GM21717 (cell line): ENCODE data around the gene APP.

Source experiments
- ATAC-seq: cut with Tn5 transposase; IDR thresholded peaks from one replicate; pipeline ENCODE4 v1.9.1; 2021; ENCODE audit warnings: mild to moderate bottlenecking, moderate library complexity; ENCODE audit not compliant: unreplicated experiment

Gene APP

GRCh38 chr21:25887646-25888306 is 282.8 kb downstream of the APP start:
- ATAC-seq, result no peak

- no peak for ATAC-seq
Measured at GRCh38 chr21:25887166-25887565, 283.4 kb downstream of the APP start.

DNA sequence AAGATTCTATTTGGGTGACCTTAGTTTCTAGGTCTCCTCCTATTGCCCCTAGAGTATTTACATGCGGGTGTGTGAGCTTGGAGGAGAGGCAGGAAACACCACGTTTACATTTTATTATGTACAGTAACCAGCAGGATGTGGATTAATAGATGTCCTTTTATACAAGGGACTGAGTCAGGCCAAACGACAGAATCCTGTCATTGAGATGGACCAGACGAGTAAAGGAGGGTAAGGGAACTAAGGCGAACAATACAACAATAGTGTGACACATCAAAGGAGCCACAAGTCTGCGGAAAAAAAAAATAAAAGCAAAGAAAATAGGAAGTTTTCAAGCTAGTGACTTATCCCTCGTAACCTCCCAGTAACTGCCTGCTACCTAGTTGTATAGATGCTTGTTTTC is 284.7 kb downstream of the APP start:
- no peak for ATAC-seq

DNA sequence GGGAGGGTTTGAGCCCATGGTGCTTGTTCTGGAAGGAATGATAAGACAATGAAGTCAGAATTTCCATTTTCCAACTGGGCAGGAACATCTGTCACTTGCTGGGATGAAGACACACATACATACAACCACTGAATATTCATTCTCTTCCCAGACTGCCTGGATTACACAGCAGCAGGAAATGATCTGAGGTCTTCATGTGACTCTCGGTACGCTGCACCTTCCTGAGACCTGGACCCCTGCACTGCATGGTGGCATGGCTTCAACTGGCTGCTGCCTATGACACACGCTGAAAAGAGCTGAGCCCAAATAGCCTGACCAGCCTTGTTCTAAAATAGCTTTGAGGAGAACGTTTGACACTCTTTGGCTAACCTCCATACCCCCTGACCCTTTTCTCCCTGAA is 285.2 kb downstream of the APP start:
- no peak for ATAC-seq

DNA sequence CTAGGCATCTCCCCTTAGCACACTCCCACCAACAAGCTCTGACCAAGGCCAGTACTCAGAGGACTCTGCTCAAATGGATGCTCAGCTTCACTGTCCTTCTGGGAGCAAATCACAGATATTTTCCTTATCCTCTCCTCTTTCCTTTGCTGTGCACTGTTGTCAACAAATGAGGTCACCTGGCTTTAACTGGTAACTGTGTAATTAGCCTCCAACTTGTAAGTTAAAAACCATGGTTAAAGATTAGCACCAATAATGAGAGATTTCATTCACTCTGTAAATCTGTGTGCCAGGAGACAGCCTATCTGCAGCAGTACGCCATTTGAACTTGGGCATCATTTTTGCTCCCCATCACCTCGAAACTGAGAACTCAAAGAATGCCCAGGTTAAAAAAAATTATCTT is 286.3 kb downstream of the APP start:
- ATAC-seq, result no peak

GRCh38 chr21:25881524-25882376 is 288.8 kb downstream of the APP start:
- peak; percentile 72 for ATAC-seq

DNA sequence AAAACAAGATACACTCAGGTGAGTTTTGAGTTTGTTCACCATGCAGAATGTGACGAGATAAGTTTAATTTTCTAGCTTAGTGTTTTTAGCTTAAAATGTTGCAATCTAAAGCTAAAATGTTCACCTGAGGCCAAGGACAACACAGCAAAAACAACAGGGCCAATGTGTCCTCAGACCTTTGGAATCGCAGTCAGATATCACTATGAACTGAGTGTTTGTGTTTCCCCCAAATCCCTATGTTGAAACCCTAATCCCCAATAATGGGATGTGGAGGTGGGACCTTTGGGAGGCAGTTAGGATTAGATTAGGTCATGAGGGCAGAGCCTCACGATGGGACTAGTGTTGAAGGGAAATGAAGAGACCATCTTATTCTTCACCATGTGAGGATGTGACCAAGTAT is 291.4 kb downstream of the APP start:
- ATAC-seq, result no peak

DNA sequence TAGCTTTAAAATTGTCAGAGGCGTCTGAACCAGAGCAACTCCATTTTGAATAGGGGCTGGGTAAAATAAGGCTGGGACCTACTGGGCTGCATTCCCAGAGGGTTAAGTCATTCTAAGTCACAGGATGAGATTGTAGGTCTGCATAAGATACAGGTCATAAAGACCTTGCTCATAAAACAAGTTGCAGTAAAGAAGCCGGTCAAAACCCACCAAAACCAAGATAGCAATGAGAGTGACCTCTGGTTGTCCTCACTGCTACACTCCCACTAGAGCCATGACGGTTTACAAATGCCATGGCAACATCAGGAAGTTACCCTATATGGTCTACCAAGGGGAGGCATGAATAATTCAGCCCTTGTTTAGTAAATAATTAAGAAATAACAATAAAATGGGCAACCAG is 292.2 kb downstream of the APP start:
- ATAC-seq, result no peak

GRCh38 chr21:25872271-25872670 is 298.3 kb downstream of the APP start:
- no peak for ATAC-seq

DNA sequence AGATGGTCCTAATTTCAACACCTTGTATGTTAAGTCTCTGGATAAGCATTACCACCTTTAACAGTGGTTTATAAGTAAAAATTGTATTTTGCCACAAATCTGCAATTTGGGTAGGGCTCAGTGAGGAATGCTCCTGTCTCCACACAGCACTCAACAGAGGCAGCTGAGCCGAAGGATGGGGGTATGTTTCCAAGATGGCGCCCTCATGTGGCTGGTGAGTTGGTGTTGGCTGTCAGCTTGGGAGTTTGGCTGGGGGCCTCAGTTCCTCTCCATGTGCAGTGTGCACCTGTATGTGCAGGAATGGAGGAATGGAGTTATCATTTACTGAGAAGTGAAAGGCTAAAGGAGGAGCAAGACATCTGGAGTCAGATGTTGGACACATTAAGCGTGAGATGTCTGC is 299.0 kb downstream of the APP start:
- ATAC-seq, result no peak

GRCh38 chr21:25870084-25870483 is 300.5 kb downstream of the APP start:
- ATAC-seq, result no peak

DNA sequence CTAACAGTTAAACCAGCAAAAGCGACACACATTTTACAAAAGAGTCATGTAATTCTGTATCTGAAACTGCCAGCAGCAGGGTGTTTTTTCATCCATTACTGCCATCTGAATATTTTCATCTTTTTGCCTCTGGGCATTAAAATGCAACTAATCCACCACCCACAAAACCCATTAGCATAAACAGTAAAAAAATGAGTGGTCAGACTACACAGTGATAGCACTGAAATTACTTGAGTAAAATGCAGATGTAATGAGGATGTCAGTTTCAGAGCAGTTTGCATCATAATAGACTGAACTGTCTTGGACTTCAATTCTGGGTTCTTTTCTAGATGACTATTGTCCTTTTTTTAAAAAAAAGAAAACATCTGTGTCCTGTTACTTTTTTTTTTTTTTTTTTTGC is 303.5 kb downstream of the APP start:
- no peak for ATAC-seq

- no peak for ATAC-seq
Measured at GRCh38 chr21:25863747-25864146, 306.8 kb downstream of the APP start.

GRCh38 chr21:25863031-25863430 is 307.5 kb downstream of the APP start:
- no peak for ATAC-seq

DNA sequence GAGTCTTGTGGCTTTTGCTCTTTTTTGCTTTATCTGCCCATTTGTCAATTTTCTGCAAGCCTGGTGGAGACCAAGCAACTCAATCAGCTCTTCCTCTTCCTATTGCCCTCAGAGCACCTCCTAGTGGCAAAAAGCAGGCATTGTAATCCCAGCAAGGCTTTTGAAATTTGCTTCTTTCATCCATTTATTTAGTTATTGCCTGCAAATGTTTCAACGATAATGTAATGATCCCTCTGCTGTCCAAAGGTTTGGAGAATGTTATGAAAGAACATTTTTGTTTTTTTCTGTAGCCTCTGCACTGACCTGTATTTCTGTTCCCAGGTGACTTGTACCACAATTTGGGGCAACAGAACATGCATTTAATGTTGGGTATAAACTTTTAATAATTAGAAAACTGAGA is 308.0 kb downstream of the APP start:
- ATAC-seq, result no peak

- ATAC-seq, result no peak
Measured at GRCh38 chr21:25862112-25862511, 308.5 kb downstream of the APP start.

- ATAC-seq, result no peak
Measured at GRCh38 chr21:25859235-25859929, 311.2 kb downstream of the APP start.

GRCh38 chr21:25858325-25858724 is 312.2 kb downstream of the APP start:
- no peak for ATAC-seq

DNA sequence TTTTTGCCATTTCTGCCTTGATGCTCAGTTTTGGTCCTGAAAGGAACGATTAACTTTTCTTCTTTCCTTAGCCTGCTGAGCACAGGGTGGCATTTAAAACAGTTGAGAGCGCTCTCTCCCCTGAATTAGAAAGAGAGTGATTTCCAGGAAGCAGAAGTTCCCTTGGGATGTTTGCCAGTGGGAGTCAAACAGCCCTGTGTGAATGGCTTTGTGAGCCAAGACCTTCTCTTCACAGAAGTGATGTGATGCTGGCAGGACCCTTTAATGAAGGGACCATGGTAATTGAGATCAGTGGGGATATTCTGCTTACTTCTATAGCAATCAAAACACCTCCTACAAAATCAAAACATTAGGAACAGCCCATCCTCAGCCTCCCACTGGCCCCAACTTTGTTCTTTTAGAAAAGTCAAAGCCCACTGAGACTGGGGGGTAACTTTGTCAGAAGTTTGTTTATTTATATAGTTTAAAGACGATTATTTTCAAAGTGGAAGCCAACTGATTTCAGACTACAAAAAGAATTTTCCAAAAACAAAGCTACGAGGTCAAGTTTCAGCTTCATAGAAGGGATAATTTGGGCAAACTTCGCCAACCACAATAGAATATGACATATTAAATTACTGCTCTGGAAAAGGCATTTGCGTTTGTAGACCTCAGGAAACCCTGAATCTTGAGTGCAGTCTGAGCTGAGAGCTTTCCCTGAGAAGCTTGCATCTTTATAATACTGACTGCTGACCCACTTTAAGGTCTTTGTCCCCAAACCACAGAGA is 313.1 kb downstream of the APP start:
- ATAC-seq, result no peak

- no peak for ATAC-seq
Measured at GRCh38 chr21:25855576-25855975, 315.0 kb downstream of the APP start.
